Progenitor cell of endocrine pancreas (in vitro differentiated cells): Measurements from ENCODE around the gene TNN. TPM values are rescaled to one million over a fixed set of nuclear protein-coding genes. Genes with fewer than 3 reads are reported as not detected.

Experiments used
- DNase-seq: peaks from one replicate; pipeline ENCODE4 v3.0.0; 2021; ENCODE audit warnings: low spot score; ENCODE audit not compliant: unreplicated experiment
- H3K27ac Mint-ChIP-seq: 2 replicates; pipeline ENCODE4 v1.8.0; 2021; ENCODE audit warnings: mild to moderate bottlenecking, moderate library complexity, mixed read lengths
- H3K27me3 Mint-ChIP-seq: 2 replicates; pipeline ENCODE4 v1.8.0; 2021; ENCODE audit warnings: mixed read lengths
- H3K36me3 Mint-ChIP-seq: 2 replicates; pipeline ENCODE4 v1.8.0; 2022; ENCODE audit warnings: mixed read lengths; ENCODE audit not compliant: insufficient read depth
- H3K4me1 Mint-ChIP-seq: 2 replicates; pipeline ENCODE4 v1.8.0; 2021; ENCODE audit warnings: low read depth, mixed read lengths
- H3K4me3 Mint-ChIP-seq: 2 replicates; pipeline ENCODE4 v1.8.0; 2021; ENCODE audit warnings: low read depth, mild to moderate bottlenecking, moderate library complexity, mixed read lengths
- H3K9me3 Mint-ChIP-seq: 2 replicates; pipeline ENCODE4 v1.8.0; 2021; ENCODE audit warnings: low read depth, mixed read lengths
- CTCF ChIP-seq: fragments of 200-600 bp; sonication (generic); IDR thresholded peaks from one replicate; pipeline ENCODE4 v1.5.0; 2021; ENCODE audit warnings: antibody characterized with exemption, mild to moderate bottlenecking; ENCODE audit not compliant: unreplicated experiment
- total RNA-seq: library from RNA; stranded (reverse); gene quantifications from 2 replicates; pipeline ENCODE4 v1.2.1, GENCODE V29; 2021

The TNN gene
- total RNA-seq, 1 donor from 2014 or later = 0.48 TPM

DNA sequence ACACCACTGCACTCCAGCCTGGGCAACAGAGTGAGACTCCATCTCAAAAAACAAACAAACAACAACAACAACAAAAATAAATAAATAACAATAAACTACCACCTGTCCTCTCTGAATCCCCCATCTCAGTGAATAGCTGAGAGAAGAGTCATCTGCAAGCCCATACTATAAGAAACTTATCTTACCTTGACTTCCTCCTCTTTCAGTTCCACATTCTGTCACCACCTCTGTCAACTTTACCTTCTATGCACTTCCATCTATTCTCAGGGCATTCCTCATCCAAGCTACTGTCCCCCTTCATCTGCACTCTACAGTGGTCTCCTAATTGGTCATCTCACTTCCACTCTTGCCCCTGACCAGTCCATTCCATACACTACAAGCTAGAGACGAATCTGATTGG lies 66.9 kb downstream of the TNN start:
- Mint-ChIP-seq H3K27me3 (peaks cover 4% of the 10 kb centered on the region), H3K4me3 (no peak overlapping the region), H3K4me1 (peaks cover 2% of the 10 kb centered on the region), H3K27ac (no peak overlapping the region), H3K36me3 (no peaks in the 10 kb centered on the region), H3K9me3 (no peaks in the 10 kb centered on the region)
- DNase-seq = no peak
- TF ChIP-seq CTCF = no peak

DNA sequence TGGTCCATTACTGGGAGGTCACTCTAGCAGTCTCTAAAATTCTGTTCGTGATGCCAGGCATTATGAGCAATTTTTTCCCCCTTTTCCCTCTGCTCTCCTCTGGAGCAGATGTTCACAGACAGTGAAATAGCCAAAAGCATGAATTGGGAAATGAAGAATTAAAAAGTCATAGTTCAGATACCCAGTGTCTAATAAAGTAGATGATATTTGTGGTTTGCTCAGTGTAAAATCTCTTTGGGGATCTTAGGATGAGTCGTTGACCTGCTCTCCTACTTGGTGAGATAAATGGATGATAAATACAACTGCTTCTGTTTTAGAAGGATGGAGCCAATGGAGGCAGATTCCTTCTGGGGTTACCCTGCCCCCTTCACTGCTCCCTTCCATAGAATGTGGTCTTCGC lies 68.6 kb downstream of the TNN start:
- no peaks in the 10 kb centered on the region for H3K36me3 Mint-ChIP-seq
- H3K4me1 Mint-ChIP-seq = no peaks in the 10 kb centered on the region
- no peak for DNase-seq
- H3K9me3 Mint-ChIP-seq = no peaks in the 10 kb centered on the region
- H3K27me3 Mint-ChIP-seq = peaks cover 4% of the 10 kb centered on the region
- TF ChIP-seq CTCF = no peak
- H3K27ac Mint-ChIP-seq = no peak overlapping the region
- H3K4me3 Mint-ChIP-seq = no peak overlapping the region

GRCh38 chr1:175137369-175137768 lies 69.7 kb downstream of the TNN start:
- no peak overlapping the region for H3K27ac Mint-ChIP-seq
- no peaks in the 10 kb centered on the region for H3K4me1 Mint-ChIP-seq
- peaks cover 9% of the 10 kb centered on the region for H3K27me3 Mint-ChIP-seq
- H3K36me3 Mint-ChIP-seq = no peaks in the 10 kb centered on the region
- H3K9me3 Mint-ChIP-seq = no peaks in the 10 kb centered on the region
- TF ChIP-seq CTCF = no peak
- H3K4me3 Mint-ChIP-seq = no peak overlapping the region
- DNase-seq = no peak

- no peaks in the 10 kb centered on the region for H3K36me3 Mint-ChIP-seq
- no peaks in the 10 kb centered on the region for H3K9me3 Mint-ChIP-seq
- H3K4me3 Mint-ChIP-seq = no peak overlapping the region
- DNase-seq = no peak
- no peak overlapping the region for H3K27ac Mint-ChIP-seq
- TF ChIP-seq CTCF = no peak
- peaks cover 9% of the 10 kb centered on the region for H3K27me3 Mint-ChIP-seq
- no peaks in the 10 kb centered on the region for H3K4me1 Mint-ChIP-seq
Measured at GRCh38 chr1:175138579-175138978, 70.9 kb downstream of the TNN start.

GRCh38 chr1:175145899-175146528 lies 78.4 kb downstream of the TNN start:
- Mint-ChIP-seq H3K4me3 (no peak overlapping the region), H3K4me1 (no peaks in the 10 kb centered on the region), H3K9me3 (no peaks in the 10 kb centered on the region), H3K27ac (no peak overlapping the region), H3K27me3 (peaks cover 32% of the 10 kb centered on the region), H3K36me3 (no peaks in the 10 kb centered on the region)
- DNase-seq = no peak
- TF ChIP-seq CTCF = no peak
